Heart left ventricle (tissue), 16 donors: ENCODE results near the gene ARL2BP. TPM values are rescaled to one million over a fixed set of nuclear protein-coding genes. Genes with fewer than 3 reads are reported as not detected.

ENCODE experiments used
- ATAC-seq, 4 donors: fragments of 200-7000 bp; cut with Tn5 transposase; one replicate each; pipeline ENCODE4 v1.9.1; 2020 to 2022; ENCODE audit warnings: moderate library complexity in 4 of 4, mild to moderate bottlenecking in 3 of 4, moderate number of reproducible peaks in 1 of 4
- DNase-seq, 5 donors: peaks; one replicate each; pipeline ENCODE4 v3.0.0-alpha.2; 2020
- H3K27ac ChIP-seq, 12 donors: fragments of 200-600 bp; sonication (generic) in 4 of 12; one replicate each; pipeline versions ENCODE4 v1.5.0 to v1.8.0; 2016 to 2022; ENCODE audit warnings: mild to moderate bottlenecking in 2 of 12
- H3K27me3 ChIP-seq, 9 donors: fragments of 200-600 bp; sonication (generic) in 2 of 9; one replicate each; pipeline versions ENCODE4 v1.5.1 to v1.8.0; 2016 to 2022; ENCODE audit warnings: mild to moderate bottlenecking in 3 of 9
- H3K36me3 ChIP-seq, 9 donors: fragments of 200-600 bp; sonication (generic) in 2 of 9; one replicate each; pipeline versions ENCODE4 v1.5.0 to v1.8.0; 2018 to 2022; ENCODE audit warnings: mild to moderate bottlenecking in 2 of 9
- H3K4me1 ChIP-seq, 12 donors: fragments of 200-600 bp; sonication (generic) in 4 of 12; one replicate each; pipeline versions ENCODE4 v1.5.0 to v1.8.0; 2016 to 2022; ENCODE audit warnings: mild to moderate bottlenecking in 3 of 12
- H3K4me3 ChIP-seq, 12 donors: fragments of 200-600 bp; sonication (generic) in 4 of 12; one replicate each; pipeline versions ENCODE4 v1.5.0 to v1.8.0; 2017 to 2022; ENCODE audit warnings: mild to moderate bottlenecking in 9 of 12, moderate library complexity in 4 of 12
- H3K9me3 ChIP-seq, 12 donors: fragments of 200-600 bp; sonication (generic) in 4 of 12; one replicate each; pipeline versions ENCODE4 v1.5.0 to v1.8.0; 2016 to 2022; ENCODE audit warnings: mild to moderate bottlenecking in 1 of 12
- CTCF ChIP-seq, 12 donors: fragments of 200-600 bp; sonication (generic) in 4 of 12; IDR thresholded peaks; one replicate each; pipeline versions ENCODE4 v1.5.0 to v1.8.0; 2018 to 2022; ENCODE audit warnings: antibody characterized with exemption in 12 of 12, mild to moderate bottlenecking in 5 of 12
- POLR2A ChIP-seq, 2 donors: fragments of 450-650 bp; IDR thresholded peaks; one replicate each; pipeline ENCODE4 v1.6.1; 2017; ENCODE audit warnings: antibody characterized with exemption in 2 of 2, mild to moderate bottlenecking in 2 of 2, moderate library complexity in 2 of 2
- WGBS, 4 donors: extraction: QIAGEN DNeasy Blood & Tissue Kit in 2 of 4; methylation state at CpG; one replicate each; pipeline versions ENCODE4 v1.1.5 to v1.1.7; 2013 to 2018; 5-methylcytosine and 5-hydroxymethylcytosine counted together
- intact Hi-C, 10 donors: fragments of 100-400 bp; cut with DNase I; formaldehyde crosslinking; loops; one replicate each; pipeline versions ENCODE4 v1.11.1 to v1.14.2; 2022
- polyA plus RNA-seq, 2 donors: library from polyadenylated mRNA; stranded (reverse); fragments of 200-250 nt; gene quantifications; one replicate each; pipeline ENCODE4 v1.2.3, GENCODE V29; 2013
- total RNA-seq, 9 donors: library from RNA; depleted of rRNA in 2 of 9; stranded (reverse); fragments of >200 nt in 2 of 9; fragmentation: NEBNext Ultra II Directional in 3 of 9; extraction: Animal tissue kit (Norgen Biotek cat#: 25700) in 3 of 9; gene quantifications; one replicate each; pipeline versions ENCODE4 v1.1.0 to v1.2.4, GENCODE V29; 2016 to 2023
- donor health status: ischemic (EF 13 %, LVEDD 7.1; RV severe dilation, severe dysfunction).
- donor health status: healthy with polysubstance abuse.
- donor health status: DM: no; HTN: yes; CAD: no.
- donor health status: DM: no; HTN: no; CAD: no.
- donor health status: ischemic (EF 25% LVEDD 6.9; RV normal size, moderate dysfunction).
- donor health status: ischemic (EF 25% LVEDD 5.7; RV mildly dilated, moderate dysfunction).
- donor health status: healthy.
- donor health status: DM: yes; HTN: yes; CAD: no.
- donor health status: ischemic (EF 35%, LVEDD 5.7; RV mildly dilated, moderate dysfunction).
- donor health status: nonischemic (EF 11% LVEDD 7.7; RV severe dilation, severe dysfunction).
- donor health status: DM: yes; HTN: yes; CAD: no.
- donor health status: PGD.
- donor health status: ischemic (EF 29% LVEDD 5.4; RV normal size, mild dysfunction).
- donor health status: nonischemic (EF 23%, LVEDD 6.1; RV moderate dilation, normal function).

The ARL2BP gene
- total and polyA plus RNA-seq, 11 donors, result 40.3 to 83.5 (median 52.1) TPM

- H3K4me3 ChIP-seq, result no peak overlapping the region
- DNase-seq, result no peak
- ATAC-seq, result no peak
- no peak for TF ChIP-seq CTCF (IDR thresholded peaks at IDR 0.05)
- TF ChIP-seq POLR2A (IDR thresholded peaks at IDR 0.05), result no peak
- H3K36me3 ChIP-seq, result peaks cover 0 to 49% (median 43%) of the 10 kb centered on the region in 9 donors
- H3K4me1 ChIP-seq, result peaks cover 0 to 16% (median 3%) of the 10 kb centered on the region in 12 donors
- H3K27me3 ChIP-seq, result no peaks in the 10 kb centered on the region
- H3K9me3 ChIP-seq, result no peaks in the 10 kb centered on the region
- intact Hi-C loops, result loop anchor here in 3 of 10 donors (5.0 to 10.0 kb wide), 3 partner anchors 41 to 146 kb away; partner anchors contain the start of genes CPNE2 (in 1 of the 3) and PLLP (in 1 of the 3)
- 89 to 99% (median 91%) methylated on average over 2 of the region's 2 CpGs for WGBS, 4 donors
- H3K27ac ChIP-seq, result no peak overlapping the region
Measured at GRCh38 chr16:57240851-57241250, 4.2 kb upstream of the ARL2BP start.

GRCh38 chr16:57242650-57243049 is 2.4 kb upstream of the ARL2BP start:
- Histone ChIP-seq H3K9me3 (no peaks in the 10 kb centered on the region), H3K27me3 (no peaks in the 10 kb centered on the region), H3K4me3 (no peak overlapping the region), H3K4me1 (peaks cover 0 to 22% (median 14%) of the 10 kb centered on the region in 12 donors), H3K27ac (no peak overlapping the region), H3K36me3 (peaks cover 4 to 45% (median 39%) of the 10 kb centered on the region in 9 donors)
- intact Hi-C loops, result loop anchor here in 3 of 10 donors (5.0 to 10.0 kb wide), 3 partner anchors 40 to 148 kb away; partner anchors contain the start of genes CPNE2 (in 1 of the 3) and PLLP (in 1 of the 3)
- DNase-seq, result no peak
- ATAC-seq, result no peak
- TF ChIP-seq POLR2A (IDR thresholded peaks at IDR 0.05), result no peak
- TF ChIP-seq CTCF (IDR thresholded peaks at IDR 0.05), result no peak
- 92 to 100% (median 94%) methylated on average over 2 of the region's 2 CpGs for WGBS, 4 donors

GRCh38 chr16:57244463-57244766 is 644 bp upstream of the ARL2BP start:
- WGBS, 4 donors, result 6 to 12% (median 9%) methylated on average over 9 of the region's 9 CpGs
- Histone ChIP-seq H3K27ac (peak overlapping the region in 11 of 12 donors; percentile 60 to 97 (median 94)), H3K36me3 (peaks cover 0 to 45% (median 39%) of the 10 kb centered on the region in 9 donors), H3K4me3 (peak overlapping the region; percentile 13 to 94 (median 82)), H3K27me3 (no peaks in the 10 kb centered on the region), H3K9me3 (no peaks in the 10 kb centered on the region), H3K4me1 (peaks cover 0 to 22% (median 14%) of the 10 kb centered on the region in 12 donors)
- no peak for TF ChIP-seq POLR2A (IDR thresholded peaks at IDR 0.05)
- TF ChIP-seq CTCF (IDR thresholded peaks at IDR 0.05), result no peak
- no peak for ATAC-seq
- no peak for DNase-seq
- intact Hi-C loops, result loop anchor here in 3 of 10 donors (2.0 to 10.0 kb wide), 4 partner anchors 38 to 150 kb away; partner anchors contain the start of genes CPNE2 (in 1 of the 3), PLLP (in 1 of the 3), PSME3IP1 (in 1 of the 3) and RSPRY1 (in 1 of the 3)

GRCh38 chr16:57245472-57246113 is 534 bp downstream of the ARL2BP start:
- peak in 3 of 4 donors; percentile 6 to 41 (median 14) for ATAC-seq
- H3K36me3 ChIP-seq, result peaks cover 2 to 45% (median 40%) of the 10 kb centered on the region in 9 donors
- no peaks in the 10 kb centered on the region for H3K9me3 ChIP-seq
- peaks cover 0 to 21% (median 14%) of the 10 kb centered on the region in 12 donors for H3K4me1 ChIP-seq
- intact Hi-C loops, result loop anchor here in 5 of 10 donors (1.0 to 10.0 kb wide), 6 partner anchors 52 to 172 kb away; partner anchors contain the start of genes CPNE2 (in 1 of the 5), PSME3IP1 (in 1 of the 5) and RSPRY1 (in 1 of the 5)
- 4 to 6% (median 4%) methylated on average over 20 to 28 of the region's 28 CpGs for WGBS, 4 donors
- H3K4me3 ChIP-seq, result peak overlapping the region; percentile 36 to 94 (median 82)
- TF ChIP-seq POLR2A (IDR thresholded peaks at IDR 0.05), result no peak
- no peak for TF ChIP-seq CTCF (IDR thresholded peaks at IDR 0.05)
- no peaks in the 10 kb centered on the region for H3K27me3 ChIP-seq
- peak; percentile 44 to 67 (median 49) for DNase-seq
- peak overlapping the region; percentile 81 to 97 (median 94) for H3K27ac ChIP-seq
